DMS114 treated with DMSO at 0.1 percent for 48 hours (cell line): ENCODE data around the gene TELO2.

Experiments used
- DNase-seq: peaks from one replicate; lab custom pipeline; 2025; ENCODE audit not compliant: unreplicated experiment; lab: John Stamatoyannopoulos, UW

Gene TELO2

GRCh38 chr16:1496464-1496863 lies 3.3 kb downstream of the TELO2 start:
- DNase-seq: no peak

DNA sequence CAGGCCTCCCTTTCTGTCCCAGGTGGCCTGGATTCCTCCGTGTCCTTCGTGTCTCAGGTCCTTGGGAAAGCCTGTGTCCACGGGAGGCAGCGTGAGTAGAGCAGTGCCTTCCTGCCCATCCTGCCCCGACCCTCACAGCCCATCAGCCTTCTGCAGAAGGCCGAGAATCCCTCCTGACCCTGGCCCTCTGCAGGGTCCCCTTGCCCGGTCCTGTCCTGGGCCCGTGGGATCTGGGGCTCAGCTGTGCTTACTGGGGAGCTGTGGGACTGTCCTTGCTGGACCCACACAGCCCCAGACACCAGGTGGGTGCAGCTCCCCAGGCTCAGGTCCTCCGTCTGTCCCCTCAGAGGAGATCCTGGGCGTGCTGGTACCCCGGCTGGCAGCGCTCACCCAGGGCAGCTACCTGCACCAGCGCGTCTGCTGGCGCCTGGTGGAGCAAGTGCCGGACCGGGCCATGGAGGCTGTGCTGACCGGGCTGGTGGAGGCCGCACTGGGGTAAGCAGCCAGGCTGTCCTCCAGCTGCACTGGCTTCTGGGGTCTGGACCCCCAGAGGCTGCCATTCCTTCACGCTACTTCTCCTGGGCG lies 3.9 kb downstream of the TELO2 start:
- no peak for DNase-seq

DNA sequence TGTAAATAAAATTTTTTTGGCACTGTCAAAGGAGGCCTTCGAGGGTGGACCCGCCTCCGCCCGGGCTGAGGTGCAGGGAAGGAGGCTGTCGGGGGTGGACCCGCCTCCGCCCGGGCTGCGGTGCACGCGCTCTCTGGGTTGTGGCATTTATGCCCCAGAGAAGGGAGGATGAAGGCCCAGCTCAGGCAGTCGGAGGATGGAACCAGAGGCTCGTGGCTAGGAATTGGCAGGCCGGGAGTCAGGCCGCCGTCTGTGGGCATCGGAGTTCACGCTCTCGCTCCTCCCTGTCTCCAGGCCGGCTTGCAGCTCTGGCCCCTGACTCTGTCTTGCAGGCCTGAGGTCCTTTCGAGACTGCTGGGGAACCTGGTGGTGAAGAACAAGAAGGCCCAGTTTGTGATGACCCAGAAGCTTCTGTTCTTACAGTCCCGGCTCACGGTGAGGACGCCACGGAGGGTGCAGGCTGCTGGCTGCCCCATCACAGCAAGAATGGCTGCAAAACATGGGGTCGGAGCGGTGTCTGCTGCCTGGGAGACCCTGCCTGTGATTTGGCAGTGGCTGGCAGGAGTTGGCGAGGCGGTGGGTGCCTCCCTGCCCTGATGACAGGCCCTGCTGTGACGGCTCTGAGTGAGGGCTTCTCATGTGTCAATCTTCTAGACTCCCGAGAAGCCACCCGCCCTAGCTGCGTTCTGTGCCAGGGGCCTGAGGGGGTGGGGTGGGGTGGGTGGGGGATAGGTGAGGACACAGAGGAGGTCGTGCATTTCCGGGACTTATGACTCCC lies 5.9 kb downstream of the TELO2 start:
- no peak for DNase-seq

DNA sequence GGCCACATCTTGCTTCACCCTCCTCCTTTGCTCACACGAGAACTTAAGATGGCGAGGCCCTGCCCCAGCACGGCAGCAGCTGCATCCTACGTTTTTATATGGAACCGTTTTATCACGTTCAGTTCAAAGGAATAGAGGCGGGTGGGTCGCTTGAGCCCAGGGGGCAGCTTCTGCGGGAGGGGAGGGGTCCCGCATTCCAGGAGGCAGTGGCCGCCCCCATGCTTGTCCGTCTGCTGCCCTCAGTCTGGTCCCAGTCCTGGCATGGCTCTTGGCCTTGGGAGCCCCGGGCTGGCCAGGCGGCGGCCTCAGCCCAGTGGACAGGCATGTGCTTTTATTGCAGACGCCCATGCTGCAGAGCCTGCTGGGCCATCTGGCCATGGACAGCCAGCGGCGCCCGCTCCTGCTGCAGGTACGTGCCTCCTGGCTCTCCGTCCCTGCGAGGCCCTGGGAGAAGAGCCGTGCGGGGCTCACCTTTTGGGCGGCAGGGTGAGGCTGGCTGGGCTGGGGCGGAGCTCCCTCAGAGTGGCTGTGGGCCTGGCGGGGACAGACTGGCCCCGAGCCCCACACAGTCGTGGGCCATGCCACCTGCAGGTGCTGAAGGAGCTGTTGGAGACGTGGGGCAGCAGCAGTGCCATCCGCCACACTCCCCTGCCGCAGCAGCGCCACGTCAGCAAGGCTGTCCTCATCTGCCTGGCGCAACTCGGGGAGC lies 6.8 kb downstream of the TELO2 start:
- DNase-seq: no peak

DNA sequence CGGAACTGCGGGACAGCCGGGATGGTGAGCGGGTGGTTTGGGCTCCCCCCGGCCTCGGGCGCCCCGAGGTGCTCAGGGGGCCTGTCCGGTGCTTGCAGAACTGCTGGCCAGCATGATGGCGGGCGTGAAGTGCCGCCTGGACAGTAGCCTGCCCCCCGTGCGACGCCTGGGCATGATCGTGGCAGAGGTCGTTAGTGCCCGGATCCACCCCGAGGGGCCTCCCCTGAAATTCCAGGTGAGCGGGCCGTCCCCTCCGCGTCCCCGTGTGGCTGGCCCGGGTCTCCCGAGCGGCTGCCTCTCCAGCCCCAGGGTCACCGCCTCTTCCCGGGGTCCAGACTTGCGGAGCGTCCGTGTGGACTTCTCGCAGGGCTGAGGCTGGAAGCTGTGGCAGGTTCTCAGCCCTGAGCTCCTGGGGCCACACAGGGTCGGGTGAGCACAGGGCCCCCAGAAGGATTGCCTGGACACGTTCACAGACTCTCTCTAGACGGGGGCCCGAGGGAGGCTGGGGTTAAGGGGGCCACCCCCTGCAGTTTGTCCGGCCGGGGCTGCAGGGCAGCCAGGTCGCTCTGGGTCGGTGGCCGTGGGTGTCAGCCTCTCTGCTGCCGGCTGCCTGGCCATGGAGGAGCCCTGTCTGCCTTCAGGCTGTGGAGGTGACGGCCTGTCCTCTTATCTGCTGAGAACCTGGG lies 7.4 kb downstream of the TELO2 start:
- DNase-seq: no peak

GRCh38 chr16:1501630-1502029 lies 8.5 kb downstream of the TELO2 start:
- no peak for DNase-seq

DNA sequence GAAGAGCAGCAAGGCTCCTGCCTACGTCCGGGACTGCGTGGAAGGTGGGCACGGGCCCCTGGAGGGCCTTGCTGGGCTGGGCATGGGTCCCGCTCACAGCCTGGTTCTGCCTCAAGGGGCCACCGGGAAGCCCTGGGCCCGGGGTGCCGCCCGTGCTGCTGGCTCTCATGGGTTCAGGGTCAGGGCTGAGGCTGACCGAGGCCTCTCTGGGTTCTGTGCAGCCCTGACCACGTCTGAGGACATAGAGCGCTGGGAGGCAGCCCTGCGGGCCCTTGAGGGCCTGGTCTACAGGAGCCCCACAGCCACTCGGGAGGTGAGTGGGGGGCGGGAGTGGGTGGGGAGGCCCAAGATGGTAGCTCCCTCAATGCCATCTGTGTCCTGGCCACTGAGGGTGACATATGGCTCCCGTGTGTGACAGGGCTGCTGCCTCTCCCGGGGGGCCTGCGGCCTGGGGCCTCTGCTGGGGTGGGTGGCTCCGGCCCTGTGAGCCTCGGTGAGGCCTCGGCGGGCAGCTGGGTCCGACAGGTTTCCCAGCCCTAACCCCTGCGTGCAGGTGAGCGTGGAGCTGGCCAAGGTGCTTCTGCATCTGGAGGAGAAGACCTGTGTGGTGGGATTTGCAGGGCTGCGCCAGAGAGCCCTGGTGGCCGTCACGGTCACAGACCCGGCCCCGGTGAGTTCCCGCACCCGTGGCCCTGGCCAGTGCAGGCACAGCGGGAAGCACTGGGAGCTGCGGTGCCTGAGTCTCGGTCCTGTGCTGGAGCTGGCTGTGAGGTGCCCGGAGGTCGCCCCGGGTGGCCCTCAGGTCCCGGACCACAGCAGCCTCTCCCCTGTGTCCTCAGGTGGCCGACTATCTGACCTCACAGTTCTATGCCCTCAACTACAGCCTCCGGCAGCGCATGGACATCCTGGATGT lies 9.2 kb downstream of the TELO2 start:
- no peak for DNase-seq

DNA sequence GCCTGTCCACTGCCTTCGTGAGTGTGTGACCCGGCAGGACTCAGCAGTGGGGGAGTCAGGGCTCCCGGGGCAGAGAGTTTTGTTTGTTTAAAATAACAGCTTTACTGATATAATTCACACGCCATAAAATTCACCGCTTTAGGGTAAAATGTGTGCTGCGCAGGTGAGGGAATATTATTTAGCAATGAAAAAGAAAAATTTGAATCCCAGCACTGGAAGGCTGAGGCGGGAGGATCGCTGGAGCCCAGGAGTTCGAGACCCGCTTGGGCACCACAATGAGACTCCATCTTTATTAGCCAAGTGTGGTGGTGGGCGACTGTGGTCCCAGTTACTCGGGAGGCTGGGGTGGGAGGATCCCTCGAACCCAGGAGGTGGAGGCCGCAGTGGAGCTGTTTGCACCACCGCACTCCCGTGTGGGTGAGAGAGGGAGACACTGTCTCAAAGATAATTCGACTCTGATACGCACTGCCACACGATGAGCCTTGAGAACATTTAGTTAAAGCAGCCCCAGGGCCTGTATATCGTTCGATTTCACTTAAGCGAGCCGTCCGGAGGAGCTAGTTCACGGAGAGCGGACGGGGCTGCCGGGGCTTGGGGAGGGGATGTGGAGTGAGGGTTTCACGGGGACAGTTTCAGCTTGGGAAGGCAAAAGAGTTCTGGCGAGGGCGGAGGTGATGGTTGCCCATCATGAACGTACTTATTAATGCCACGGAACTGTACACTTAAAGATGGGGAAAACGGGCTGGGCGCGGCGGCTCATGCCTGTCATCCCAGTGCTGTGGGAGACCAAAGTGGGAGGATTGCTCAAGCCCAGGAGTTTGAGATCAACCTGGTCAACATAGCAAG lies 10.2 kb downstream of the TELO2 start:
- no peak for DNase-seq

DNA sequence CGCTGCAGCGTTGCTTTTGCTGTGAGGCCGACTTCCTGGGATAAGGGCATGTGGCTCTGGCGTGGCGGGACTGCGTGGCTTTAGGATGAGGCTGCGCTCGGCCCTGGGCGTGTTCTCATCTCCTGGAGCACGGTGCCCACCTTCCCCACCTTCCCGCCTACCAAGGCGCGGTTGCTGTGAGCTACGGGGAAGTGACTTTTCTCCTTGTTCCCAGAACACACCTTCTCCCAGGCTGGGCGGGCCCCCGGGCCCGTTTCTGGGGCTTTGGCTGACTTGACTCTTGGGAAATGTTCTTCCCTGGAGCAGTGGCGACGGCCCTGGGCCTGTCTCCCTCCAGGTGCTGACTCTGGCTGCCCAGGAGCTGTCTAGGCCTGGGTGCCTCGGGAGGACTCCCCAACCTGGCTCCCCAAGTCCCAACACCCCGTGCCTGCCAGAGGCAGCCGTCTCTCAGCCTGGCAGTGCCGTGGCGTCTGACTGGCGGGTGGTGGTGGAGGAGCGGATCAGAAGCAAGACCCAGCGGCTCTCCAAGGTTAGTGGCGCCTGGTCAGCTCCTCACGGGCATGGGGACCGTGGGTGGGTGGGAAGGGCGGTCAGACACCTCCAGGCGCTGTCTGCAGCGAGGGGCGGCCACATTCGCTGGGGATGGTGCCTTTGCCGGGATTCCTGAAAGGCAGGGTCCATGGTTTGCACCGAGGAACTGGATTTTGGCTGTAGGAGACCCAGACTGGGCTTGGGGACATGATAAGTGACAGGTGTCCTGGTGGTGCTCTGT lies 12.1 kb downstream of the TELO2 start:
- no peak for DNase-seq

DNA sequence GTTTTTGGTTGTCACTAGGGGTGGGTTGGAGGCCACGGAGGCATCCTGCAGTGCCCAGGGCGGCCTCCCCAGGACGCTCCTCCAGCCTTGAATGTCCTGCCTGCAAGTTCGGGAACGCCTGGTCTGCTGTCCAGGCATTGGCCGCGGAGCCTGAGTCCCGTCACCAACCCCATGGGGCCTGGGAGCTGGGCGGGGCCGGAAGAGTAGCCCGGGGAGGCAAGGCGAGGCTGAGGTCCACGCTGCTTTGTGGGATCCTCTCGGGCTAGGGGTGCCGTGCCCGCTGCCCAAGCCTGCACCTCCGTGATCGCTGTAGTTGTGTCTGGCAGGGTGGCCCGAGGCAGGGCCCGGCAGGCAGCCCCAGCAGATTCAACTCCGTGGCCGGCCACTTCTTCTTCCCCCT lies 12.8 kb downstream of the TELO2 start:
- no peak for DNase-seq

GRCh38 chr16:1506494-1507213 lies 13.5 kb downstream of the TELO2 start:
- DNase-seq: no peak

DNA sequence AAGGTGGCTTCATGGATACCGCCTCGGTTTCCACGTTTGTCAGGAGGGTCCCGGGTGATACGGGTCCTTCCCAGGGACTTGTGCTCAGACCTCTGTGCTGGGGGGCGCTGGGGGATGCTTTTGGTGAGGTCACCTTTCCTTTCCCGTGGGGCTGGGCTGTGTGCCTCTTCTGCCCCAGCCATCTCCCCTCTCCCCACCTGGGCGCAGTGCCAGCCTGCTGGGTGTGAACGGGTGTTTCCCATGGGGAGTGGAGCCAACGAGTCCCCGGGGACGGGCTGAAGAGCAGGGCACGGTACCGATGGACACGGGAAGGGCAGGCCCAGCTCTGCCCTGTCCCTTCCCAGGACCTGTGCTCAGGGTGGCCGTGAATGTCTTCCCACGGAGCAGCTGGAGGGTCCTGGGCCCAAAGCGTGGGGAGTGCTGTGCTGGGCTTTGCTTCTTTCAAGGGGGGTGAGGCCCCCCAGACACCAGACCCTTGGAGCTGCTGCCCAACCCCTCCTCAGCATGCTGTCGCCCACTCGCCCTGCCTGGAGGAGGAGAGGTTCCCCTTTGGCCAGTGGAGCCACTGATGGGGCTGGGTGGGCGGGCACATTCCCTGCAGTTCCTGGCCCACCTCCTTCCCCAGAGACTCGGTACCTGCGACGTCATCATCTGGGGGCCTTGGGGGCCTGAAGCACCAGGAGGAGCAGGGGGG lies 15.5 kb downstream of the TELO2 start:
- no peak for DNase-seq

DNA sequence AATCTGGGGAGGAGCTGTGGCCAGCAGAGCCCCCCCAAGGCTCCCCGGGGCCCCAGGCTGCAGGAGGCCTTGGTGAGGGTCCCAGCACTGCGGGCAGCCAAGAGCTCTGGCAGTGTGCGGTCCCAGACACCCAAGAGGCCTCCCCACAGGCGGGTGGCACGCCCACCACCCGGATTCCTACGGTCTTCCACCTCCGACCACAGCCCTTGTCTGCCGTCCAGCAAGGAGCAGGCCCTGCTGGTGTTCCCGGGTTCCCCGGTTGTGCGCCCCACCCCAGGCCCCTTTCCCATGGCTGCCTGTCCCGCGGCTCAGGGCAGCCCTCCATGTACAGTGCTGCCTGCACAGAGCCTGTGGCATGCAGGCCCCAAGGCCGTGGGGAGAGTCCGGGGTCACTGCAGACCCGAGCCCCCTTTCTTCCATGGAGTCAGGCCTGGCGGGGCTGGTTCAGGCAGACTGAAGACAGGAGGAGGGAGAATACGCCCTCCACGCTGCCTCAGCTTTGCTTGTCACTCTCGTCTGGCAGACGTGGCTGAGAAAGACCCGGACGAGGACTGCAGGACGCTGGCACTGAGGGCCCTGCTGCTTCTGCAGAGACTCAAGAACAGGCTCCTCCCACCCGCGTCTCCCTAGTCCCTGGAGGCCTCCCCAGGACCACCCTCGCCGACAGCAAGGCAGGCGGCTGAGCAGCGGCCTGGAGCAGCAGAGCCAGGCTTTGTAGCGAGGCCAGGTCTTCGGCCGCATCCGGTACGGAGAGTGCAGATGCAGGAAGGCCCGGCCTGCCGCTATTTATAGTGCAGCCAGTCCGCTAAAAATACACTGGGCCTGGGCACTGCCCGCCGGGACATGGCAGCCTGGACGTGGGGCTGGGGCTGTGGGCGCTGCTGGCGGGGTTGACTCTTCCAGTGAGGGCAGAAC lies 16.4 kb downstream of the TELO2 start:
- no peak for DNase-seq

- DNase-seq: no peak
Observed at GRCh38 chr16:1510272-1510671, 17.1 kb downstream of the TELO2 start.

DNA sequence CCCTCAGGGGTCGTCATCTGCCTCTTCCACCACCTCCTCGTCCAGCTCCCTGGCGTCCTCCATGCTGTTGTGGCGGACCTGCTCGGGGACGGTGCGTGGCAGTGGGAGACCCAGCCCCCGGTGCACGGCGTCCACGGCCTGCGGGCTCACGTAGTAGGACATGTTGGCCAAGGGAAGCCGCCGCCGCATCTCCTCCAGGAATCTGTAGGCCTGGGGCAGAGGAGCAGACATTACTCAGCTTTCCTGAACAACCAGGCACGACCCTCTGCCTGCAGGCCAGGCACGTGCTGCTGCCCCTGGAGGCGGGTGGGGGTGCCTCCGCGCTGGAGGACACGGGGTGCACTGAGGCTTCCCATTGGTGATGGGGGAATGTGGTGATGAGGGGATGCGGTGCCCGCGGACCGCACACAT lies 17.8 kb downstream of the TELO2 start:
- no peak for DNase-seq

GRCh38 chr16:1511662-1512569 lies 18.8 kb downstream of the TELO2 start:
- DNase-seq: no peak
